ENCODE results near the gene CACNA1B.
"Not testable (repeated sequence)": the region's sequence is repeated elsewhere in the genome, so short reads cannot be mapped to it uniquely, and the experiment has no call there.

CACNA1B gene

DNA sequence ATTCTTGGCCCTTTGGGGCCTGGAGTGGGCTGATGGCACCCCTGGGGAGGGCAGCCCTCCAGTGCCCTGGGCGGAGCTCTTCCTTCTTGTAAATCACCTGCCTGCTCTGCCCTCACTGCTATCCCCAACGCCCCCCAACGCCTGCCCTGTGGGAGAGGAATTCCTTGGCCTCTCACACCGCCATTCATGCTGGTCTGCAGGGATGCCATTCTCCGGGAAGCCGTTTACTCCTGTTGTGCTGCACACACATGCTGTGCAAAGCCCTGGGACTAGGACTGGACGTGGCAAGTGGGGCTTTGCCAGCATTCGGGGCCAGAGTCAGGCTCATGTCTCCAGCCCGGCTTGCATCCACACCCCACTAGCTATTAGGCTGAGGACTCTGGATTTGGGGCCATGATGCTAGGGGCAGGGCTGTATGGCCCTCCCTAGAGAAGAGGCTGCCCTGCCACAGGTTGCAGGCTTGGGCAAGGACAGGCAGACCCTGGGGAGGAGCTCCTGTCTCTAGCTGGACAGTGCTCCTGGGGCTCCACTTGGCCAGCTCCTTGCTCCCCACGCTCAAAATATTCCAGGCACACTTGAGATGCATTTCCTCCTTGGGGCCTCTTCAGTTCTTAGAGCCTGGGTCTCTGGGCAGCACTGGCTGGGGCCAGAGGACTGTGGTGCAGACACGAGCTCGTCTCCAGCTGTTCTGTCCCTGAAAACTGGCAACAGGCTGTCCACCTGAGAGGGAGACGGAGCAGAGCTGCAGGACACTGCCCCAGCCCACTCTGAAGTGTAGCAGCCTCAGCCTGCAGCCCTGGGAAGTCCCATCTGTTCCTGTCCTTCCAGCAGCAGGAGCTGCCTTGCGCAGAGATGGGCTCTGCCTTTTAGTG lies 226.9 kb downstream of the CACNA1B start:
- TF ChIP-seq CTCF (IDR thresholded peaks at IDR 0.05; ENCODE audit: low read depth, low read length): no peak
- H3K4me3 ChIP-seq (replicated peaks in 1 of 2; ENCODE audit: low read depth in 2 of 2, low read length in 2 of 2): no peak overlapping the region
- DNase-seq (ENCODE audit: low read depth in 2 of 2): no peak

GRCh38 chr9:138105123-138105415 lies 227.5 kb downstream of the CACNA1B start:
- TF ChIP-seq CTCF (IDR thresholded peaks at IDR 0.05; ENCODE audit: low read depth, low read length): no peak
- H3K4me3 ChIP-seq (replicated peaks in 1 of 2; ENCODE audit: low read depth in 2 of 2, low read length in 2 of 2): no peak overlapping the region
- no peak for DNase-seq (ENCODE audit: low read depth in 2 of 2)

GRCh38 chr9:138105561-138106505 lies 228.3 kb downstream of the CACNA1B start:
- no peak for TF ChIP-seq CTCF (IDR thresholded peaks at IDR 0.05; ENCODE audit: low read depth, low read length)
- H3K4me3 ChIP-seq (replicated peaks in 1 of 2; ENCODE audit: low read depth in 2 of 2, low read length in 2 of 2): no peak overlapping the region
- no peak for DNase-seq (ENCODE audit: low read depth in 2 of 2)

DNA sequence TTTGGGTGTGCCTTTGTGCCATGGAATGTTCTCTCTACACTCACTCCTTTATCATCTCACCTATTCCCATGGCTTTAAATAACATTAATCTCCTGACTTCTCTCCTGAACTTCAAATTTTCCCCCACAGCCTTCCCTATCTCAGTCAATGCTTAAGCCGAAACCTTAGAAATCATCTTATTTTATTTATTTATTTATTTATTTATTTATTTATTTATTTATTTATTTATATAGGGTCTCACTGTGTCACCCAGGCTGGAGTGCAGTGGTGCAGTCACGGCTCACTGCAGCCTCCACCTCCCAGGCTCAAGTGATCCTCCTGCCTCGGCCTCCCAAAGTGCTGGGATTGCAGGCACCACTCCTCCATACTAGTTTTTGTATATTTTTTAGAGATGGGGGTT lies 229.5 kb downstream of the CACNA1B start:
- not testable (repeated sequence) for DNase-seq (ENCODE audit: low read depth in 2 of 2); H3K4me3 ChIP-seq (replicated peaks in 1 of 2; ENCODE audit: low read depth in 2 of 2, low read length in 2 of 2)

GRCh38 chr9:138111607-138112006 lies 234.0 kb downstream of the CACNA1B start:
- TF ChIP-seq CTCF (IDR thresholded peaks at IDR 0.05; ENCODE audit: low read depth, low read length): no peak
- H3K4me3 ChIP-seq (replicated peaks in 1 of 2; ENCODE audit: low read depth in 2 of 2, low read length in 2 of 2): no peak overlapping the region
- no peak for DNase-seq (ENCODE audit: low read depth in 2 of 2)

GRCh38 chr9:138112090-138112748 lies 234.6 kb downstream of the CACNA1B start:
- no peak overlapping the region for H3K4me3 ChIP-seq (replicated peaks in 1 of 2; ENCODE audit: low read depth in 2 of 2, low read length in 2 of 2)
- no peak for TF ChIP-seq CTCF (IDR thresholded peaks at IDR 0.05; ENCODE audit: low read depth, low read length)
- no peak for DNase-seq (ENCODE audit: low read depth in 2 of 2)
